K562 (cell line): ENCODE data around the gene PIGT. TPM values are rescaled to one million over a fixed set of nuclear protein-coding genes. Genes with fewer than 3 reads are reported as not detected.

Experiments
- ATAC-seq: fragments of 200-7000 bp; cut with Tn5 transposase; 3 replicates; pipeline ENCODE4 v1.9.1; 2020; ENCODE audit warnings: moderate library complexity
- BruUV-seq: library from RNA; stranded (reverse); fragments of 400-500 nt; replicated peaks from 2 replicates; lab custom pipeline; 2021; lab: Mats Ljungman, UMichigan
- CTCF ChIA-PET: fragments of 300-600 bp; formaldehyde crosslinking; extraction: SDS; loops from one replicate; lab custom pipeline; 2021; ENCODE audit warnings: low intra/inter-chr PET ratio; lab: Yijun Ruan, JAX
- POLR2A ChIA-PET: fragments of 300-600, 350-650 bp; sonication (Branson Sonifier 250); formaldehyde crosslinking; extraction: SDS; loops from one replicate; lab custom pipeline; 2021; ENCODE audit warnings: antibody characterized with exemption, inconsistent platforms; lab: Yijun Ruan, JAX
- DNase-seq, 4 experiments: peaks; one replicate each; pipeline versions ENCODE4 v3.0.0 to v3.0.0-alpha.2; 2011 to 2018; ENCODE audit warnings: low spot score in 3 of 4, mixed read lengths in 3 of 4; ENCODE audit errors: extremely low read depth in 1 of 4
- FAIRE-seq: peaks from 2 replicates; lab custom pipeline; 2011; peaks lifted over from hg19 to GRCh38; lab: Jason Lieb, UNC
- H2AFZ ChIP-seq: 2 replicates; pipeline ENCODE4 v1.6.0; 2011; ENCODE audit warnings: low read depth, low read length, control low read depth, inconsistent platforms
- H3K27ac ChIP-seq: fragments of 200-600 bp; 3 replicates; pipeline ENCODE4 v1.8.0; 2011; ENCODE audit warnings: low read depth, mild to moderate bottlenecking, control low read depth, inconsistent platforms, low read length, moderate library complexity, mixed read lengths; ENCODE audit errors: extremely low read depth
- H3K27me3 ChIP-seq, 2 experiments: fragments of 300-600 bp in 1 of 2; 2 replicates in 1 of 2; 3 replicates in 1 of 2; pipeline versions ENCODE4 v1.6.0 to v1.8.0; 2011; ENCODE audit warnings: inconsistent platforms in 2 of 2, low read length in 2 of 2, mild to moderate bottlenecking in 1 of 2, mixed read lengths in 1 of 2, moderate library complexity in 1 of 2; ENCODE audit not compliant: control insufficient read depth in 2 of 2, insufficient read depth in 2 of 2
- H3K36me3 ChIP-seq: fragments of 300-600 bp; 3 replicates; pipeline ENCODE4 v1.8.0; 2011; ENCODE audit warnings: mild to moderate bottlenecking, low read length, inconsistent platforms; ENCODE audit not compliant: control insufficient read depth, insufficient read depth
- H3K4me1 ChIP-seq, 2 experiments: fragments of 200-600 bp in 1 of 2; replicated peaks in 1 of 2; 2 replicates in 1 of 2; 3 replicates in 1 of 2; pipeline versions ENCODE4 v1.5.1 to v1.8.0; 2011; ENCODE audit warnings: inconsistent platforms in 2 of 2, low read length in 2 of 2, mild to moderate bottlenecking in 1 of 2, mixed read lengths in 1 of 2, moderate library complexity in 1 of 2; ENCODE audit not compliant: control insufficient read depth in 2 of 2, insufficient read depth in 2 of 2
- H3K4me2 ChIP-seq: 2 replicates; pipeline ENCODE4 v1.6.1; 2011; ENCODE audit warnings: low read length, control low read depth, inconsistent platforms, mixed read lengths; ENCODE audit not compliant: insufficient read depth
- H3K4me3 ChIP-seq: fragments of 200-600 bp; sonication (generic), shearing (Covaris generic); 2 replicates; pipeline ENCODE4 v1.5.1; 2016; ENCODE audit warnings: control low read depth, inconsistent platforms
- H3K79me2 ChIP-seq: fragments of 200-600 bp; 3 replicates; pipeline ENCODE4 v1.8.0; 2011; ENCODE audit warnings: low read length, inconsistent platforms; ENCODE audit not compliant: control insufficient read depth, insufficient read depth
- H3K9ac ChIP-seq, 2 experiments: 2 replicates each; pipeline versions ENCODE4 v1.6.0 to v1.6.1; 2011; ENCODE audit warnings: low read depth in 2 of 2, low read length in 2 of 2, control low read depth in 1 of 2, inconsistent platforms in 1 of 2, mild to moderate bottlenecking in 1 of 2, mixed read lengths in 1 of 2; ENCODE audit not compliant: insufficient read depth in 1 of 2
- H3K9me1 ChIP-seq: one replicate; pipeline ENCODE4 v1.6.0; 2011; ENCODE audit warnings: inconsistent platforms, mild to moderate bottlenecking, low read length, moderate library complexity; ENCODE audit not compliant: control insufficient read depth, insufficient read depth
- H3K9me3 ChIP-seq: replicated peaks from 2 replicates; pipeline ENCODE4 v1.5.1; 2011; ENCODE audit warnings: low read depth, low read length, inconsistent platforms; ENCODE audit not compliant: control insufficient read depth, insufficient read depth
- H4K20me1 ChIP-seq: replicated peaks from 2 replicates; pipeline ENCODE4 v1.6.1; 2011; ENCODE audit warnings: low read length, inconsistent platforms, mixed read lengths; ENCODE audit not compliant: control insufficient read depth, insufficient read depth
- THRAP3 ChIP-seq: fragments of 450-650 bp; IDR thresholded peaks from 2 replicates; pipeline ENCODE4 v1.6.1; 2016; ENCODE audit warnings: mild to moderate bottlenecking, inconsistent platforms, borderline replicate concordance
- ZNF589 ChIP-seq: fragments of 200-800 bp; sonication (Bioruptor generic); IDR thresholded peaks from 2 replicates; pipeline ENCODE4 v1.6.1; 2016; ENCODE audit warnings: low read depth, missing genetic modification characterization, missing compliant biosample characterization
- whole genome bisulfite sequencing: fragments of 100-300 bp; shearing (Covaris generic); methylation state at CpG from one replicate; pipeline ENCODE4 v1.1.6; 2016; ENCODE audit warnings: low coverage, mixed read lengths; ENCODE audit not compliant: insufficient coverage; ENCODE audit errors: missing lambda C conversion rate; 5-methylcytosine and 5-hydroxymethylcytosine counted together
- in situ Hi-C: fragments of 300-500 bp; cut with MboI; formaldehyde crosslinking; loops from 4 replicates; pipeline ENCODE4 v1.15.0; 2018; ENCODE audit warnings: inconsistent platforms, mixed read lengths
- intact Hi-C: fragments of 100-400 bp; cut with micrococcal nuclease; formaldehyde crosslinking; loops from 2 replicates; pipeline ENCODE4 v1.14.2; 2022
- polyA plus RNA-seq, 8 experiments: library from polyadenylated mRNA; depleted of rRNA in 4 of 8; stranded (reverse) in 5 of 8; unstranded in 3 of 8; fragments of >200 nt; fragmentation: Nextera tagmentation in 2 of 8; fragmentation: Illumina TruSeq in 1 of 8; extraction: Ambion mirVana in 2 of 8; extraction: Trizol in 1 of 8; gene quantifications; 2 replicates each; pipeline versions ENCODE4 v1.2.1 to v1.2.3, GENCODE V29; 2011 to 2014; ENCODE audit warnings: inconsistent platforms in 1 of 8, missing spikeins in 1 of 8
- total RNA-seq, 7 experiments: library from RNA; depleted of rRNA in 6 of 7; stranded (reverse); fragments of >200 nt in 6 of 7; fragmentation: Illumina TruSeq in 2 of 7; extraction: Trizol in 2 of 7; gene quantifications; 2 replicates each; pipeline versions ENCODE4 v1.2.1 to v1.2.3, GENCODE V29; 2011 to 2021; ENCODE audit warnings: low replicate concordance in 1 of 7
- TF ChIP-seq, protein P1 (sequence below): fragments of 450-650 bp; IDR thresholded peaks from 2 replicates; pipeline ENCODE4 v1.6.1; 2016; ENCODE audit warnings: low read depth

Gene PIGT
- total and polyA plus RNA-seq, 9 of the 15 experiments (the other 6 are each of a cell fraction or from before 2014, with no cell fraction given): 14.6 to 108 (median 46.9) TPM

DNA sequence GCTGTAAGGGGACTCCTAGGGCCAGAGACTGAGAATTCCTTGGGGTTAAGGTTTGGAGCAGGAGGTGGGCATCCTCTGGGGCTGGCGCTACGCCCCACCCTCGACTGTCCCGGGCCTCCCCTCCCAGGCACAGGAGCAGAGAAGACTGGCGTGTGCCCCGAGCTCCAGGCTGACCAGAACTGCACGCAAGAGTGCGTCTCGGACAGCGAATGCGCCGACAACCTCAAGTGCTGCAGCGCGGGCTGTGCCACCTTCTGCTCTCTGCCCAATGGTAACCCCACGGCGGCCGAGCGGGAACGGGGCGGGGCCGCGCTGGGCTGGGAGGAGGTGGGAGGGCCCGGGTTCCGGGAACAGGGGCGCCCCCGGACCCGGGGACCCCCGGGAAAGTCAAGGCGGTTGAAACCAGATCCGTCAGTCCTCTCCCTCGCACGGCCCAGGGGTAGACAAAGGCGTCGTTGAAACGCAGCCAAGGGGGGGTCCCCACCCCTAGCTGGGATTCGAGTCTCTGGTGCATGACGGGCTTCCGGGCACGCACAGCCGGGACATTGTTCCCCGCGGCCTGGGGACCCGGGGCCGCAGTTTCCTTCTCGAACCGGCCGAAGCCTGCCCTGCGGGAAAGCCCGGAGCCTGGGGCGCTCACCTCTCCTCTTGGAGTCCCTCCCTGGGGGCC, 54.5 kb downstream of the PIGT start:
- CTCF ChIA-PET: no interaction called here
- Histone ChIP-seq H3K4me3 (no peak overlapping the region), H2AFZ (no peak overlapping the region), H3K36me3 (no peaks in the 10 kb centered on the region), H3K4me2 (no peak overlapping the region), H3K9me3 (no peaks in the 10 kb centered on the region), H3K79me2 (no peaks in the 10 kb centered on the region), H4K20me1 (0 out of 2 replicates have a peak, but pooled peaks cover 3% of the 10 kb centered on the region), H3K4me1 (peaks cover 0 to 16% of the 10 kb centered on the region in 2 experiments; a peak in 2 of 5 replicates), H3K27me3 (peaks cover 26 to 35% of the 10 kb centered on the region in 2 experiments; a peak in 4 of 5 replicates), H3K9ac (no peak overlapping the region), H3K27ac (no peak overlapping the region), H3K9me1 (no peaks in the 10 kb centered on the region)
- DNase-seq: no peak
- ATAC-seq: peak; percentile 32
- POLR2A ChIA-PET: interaction anchor here (0.6 to 0.7 kb wide), 3 partner anchors 11 to 126 kb away, joined by 3 read pairs; no protein-coding TSS in a partner anchor
- no peak for TF ChIP-seq THRAP3
- TF ChIP-seq, protein P1, sequence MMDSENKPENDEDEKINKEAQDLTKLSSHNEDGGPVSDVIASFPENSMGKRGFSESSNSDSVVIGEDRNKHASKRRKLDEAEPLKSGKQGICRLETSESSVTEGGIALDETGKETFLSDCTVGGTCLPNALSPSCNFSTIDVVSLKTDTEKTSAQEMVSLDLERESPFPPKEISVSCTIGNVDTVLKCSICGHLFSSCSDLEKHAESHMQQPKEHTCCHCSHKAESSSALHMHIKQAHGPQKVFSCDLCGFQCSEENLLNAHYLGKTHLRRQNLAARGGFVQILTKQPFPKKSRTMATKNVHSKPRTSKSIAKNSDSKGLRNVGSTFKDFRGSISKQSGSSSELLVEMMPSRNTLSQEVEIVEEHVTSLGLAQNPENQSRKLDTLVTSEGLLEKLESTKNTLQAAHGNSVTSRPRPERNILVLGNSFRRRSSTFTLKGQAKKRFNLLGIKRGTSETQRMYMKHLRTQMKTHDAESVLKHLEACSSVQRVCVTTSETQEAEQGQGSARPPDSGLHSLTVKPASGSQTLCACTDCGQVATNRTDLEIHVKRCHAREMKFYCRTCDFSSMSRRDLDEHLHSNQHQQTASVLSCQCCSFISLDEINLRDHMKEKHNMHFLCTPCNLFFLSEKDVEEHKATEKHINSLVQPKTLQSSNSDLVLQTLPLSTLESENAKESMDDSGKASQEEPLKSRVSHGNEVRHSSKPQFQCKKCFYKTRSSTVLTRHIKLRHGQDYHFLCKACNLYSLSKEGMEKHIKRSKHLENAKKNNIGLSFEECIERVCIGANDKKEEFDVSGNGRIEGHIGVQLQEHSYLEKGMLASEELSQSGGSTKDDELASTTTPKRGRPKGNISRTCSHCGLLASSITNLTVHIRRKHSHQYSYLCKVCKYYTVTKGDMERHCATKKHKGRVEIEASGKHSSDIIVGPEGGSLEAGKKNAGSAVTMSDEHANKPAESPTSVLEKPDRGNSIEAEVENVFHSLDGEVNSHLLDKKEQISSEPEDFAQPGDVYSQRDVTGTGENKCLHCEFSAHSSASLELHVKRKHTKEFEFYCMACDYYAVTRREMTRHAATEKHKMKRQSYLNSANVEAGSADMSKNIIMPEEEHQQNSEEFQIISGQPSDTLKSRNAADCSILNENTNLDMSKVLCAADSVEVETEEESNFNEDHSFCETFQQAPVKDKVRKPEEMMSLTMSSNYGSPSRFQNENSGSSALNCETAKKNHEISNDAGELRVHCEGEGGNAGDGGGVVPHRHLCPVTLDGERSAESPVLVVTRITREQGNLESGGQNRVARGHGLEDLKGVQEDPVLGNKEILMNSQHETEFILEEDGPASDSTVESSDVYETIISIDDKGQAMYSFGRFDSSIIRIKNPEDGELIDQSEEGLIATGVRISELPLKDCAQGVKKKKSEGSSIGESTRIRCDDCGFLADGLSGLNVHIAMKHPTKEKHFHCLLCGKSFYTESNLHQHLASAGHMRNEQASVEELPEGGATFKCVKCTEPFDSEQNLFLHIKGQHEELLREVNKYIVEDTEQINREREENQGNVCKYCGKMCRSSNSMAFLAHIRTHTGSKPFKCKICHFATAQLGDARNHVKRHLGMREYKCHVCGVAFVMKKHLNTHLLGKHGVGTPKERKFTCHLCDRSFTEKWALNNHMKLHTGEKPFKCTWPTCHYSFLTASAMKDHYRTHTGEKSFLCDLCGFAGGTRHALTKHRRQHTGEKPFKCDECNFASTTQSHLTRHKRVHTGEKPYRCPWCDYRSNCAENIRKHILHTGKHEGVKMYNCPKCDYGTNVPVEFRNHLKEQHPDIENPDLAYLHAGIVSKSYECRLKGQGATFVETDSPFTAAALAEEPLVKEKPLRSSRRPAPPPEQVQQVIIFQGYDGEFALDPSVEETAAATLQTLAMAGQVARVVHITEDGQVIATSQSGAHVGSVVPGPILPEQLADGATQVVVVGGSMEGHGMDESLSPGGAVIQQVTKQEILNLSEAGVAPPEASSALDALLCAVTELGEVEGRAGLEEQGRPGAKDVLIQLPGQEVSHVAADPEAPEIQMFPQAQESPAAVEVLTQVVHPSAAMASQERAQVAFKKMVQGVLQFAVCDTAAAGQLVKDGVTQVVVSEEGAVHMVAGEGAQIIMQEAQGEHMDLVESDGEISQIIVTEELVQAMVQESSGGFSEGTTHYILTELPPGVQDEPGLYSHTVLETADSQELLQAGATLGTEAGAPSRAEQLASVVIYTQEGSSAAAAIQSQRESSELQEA: no peak
- TF ChIP-seq ZNF589 (CRISPR knock-in tag): no peak
- intact Hi-C loops: no loop called here
- 8% methylated on average over 27 of the region's 50 CpGs for WGBS
- in situ Hi-C loops: no loop called here
- FAIRE-seq: no peak
- BruUV-seq: no TSS peak
